ENCODE measurements around the gene ANKRD44.

GRCh38 chr2:197115325-197115724 lies 195.3 kb downstream of the ANKRD44 start:
- TF ChIP-seq GATA2 (IDR thresholded peaks at IDR 0.05; ENCODE audit: low read depth, low read length), result no peak
- TF ChIP-seq GATA3 (IDR thresholded peaks at IDR 0.05; ENCODE audit: low read depth, low read length), result no peak
